H9 (cell line): Measurements from ENCODE around the gene GPR183. TPM values are rescaled to one million over a fixed set of nuclear protein-coding genes. Genes with fewer than 3 reads are reported as not detected.

Experiments used
- DNase-seq: peaks from one replicate; pipeline ENCODE4 v3.0.0-alpha.2; 2017
- H2AFZ ChIP-seq: one replicate; pipeline ENCODE4 v1.6.1; 2013; ENCODE audit warnings: mild to moderate bottlenecking, low read length, control low read depth, moderate library complexity
- H2AK5ac ChIP-seq: 2 replicates; pipeline ENCODE4 v1.6.1; 2013; ENCODE audit warnings: low read length, control low read depth, mixed read lengths; ENCODE audit not compliant: insufficient read length
- H2BK120ac ChIP-seq: one replicate; pipeline ENCODE4 v1.6.1; 2013; ENCODE audit warnings: low read depth, mild to moderate bottlenecking, low read length, control low read depth, inconsistent platforms; ENCODE audit not compliant: poor library complexity, severe bottlenecking
- H2BK12ac ChIP-seq: 2 replicates; pipeline ENCODE4 v1.6.1; 2013; ENCODE audit warnings: low read length, control low read depth, mixed read lengths, low read depth; ENCODE audit not compliant: insufficient read length
- H2BK15ac ChIP-seq: 2 replicates; pipeline ENCODE4 v1.6.1; 2013; ENCODE audit warnings: low read depth, low read length, control low read depth
- H2BK20ac ChIP-seq: one replicate; pipeline ENCODE4 v1.6.1; 2013; ENCODE audit warnings: low read depth, mild to moderate bottlenecking, low read length, control low read depth, inconsistent platforms; ENCODE audit not compliant: poor library complexity, severe bottlenecking
- H2BK5ac ChIP-seq: 2 replicates; pipeline ENCODE4 v1.6.1; 2013; ENCODE audit warnings: low read length, control low read depth, mixed read lengths; ENCODE audit not compliant: insufficient read length
- H3K14ac ChIP-seq: 2 replicates; pipeline ENCODE4 v1.6.1; 2013; ENCODE audit warnings: low read length, control low read depth; ENCODE audit not compliant: insufficient read depth
- H3K18ac ChIP-seq: 2 replicates; pipeline ENCODE4 v1.6.1; 2013; ENCODE audit warnings: low read depth, mild to moderate bottlenecking, mixed read lengths, low read length, control low read depth; ENCODE audit not compliant: insufficient read length
- H3K23ac ChIP-seq: 2 replicates; pipeline ENCODE4 v1.6.1; 2013; ENCODE audit warnings: low read length, control low read depth, mixed read lengths, low read depth; ENCODE audit not compliant: insufficient read length
- H3K23me2 ChIP-seq: 2 replicates; pipeline ENCODE4 v1.6.1; 2013; ENCODE audit warnings: low read depth, mild to moderate bottlenecking, mixed read lengths, low read length, control low read depth; ENCODE audit not compliant: insufficient read length, poor library complexity, severe bottlenecking
- H3K27ac ChIP-seq: 2 replicates; pipeline ENCODE4 v1.5.1; 2013; ENCODE audit warnings: low read length, control low read depth, mixed read lengths, low read depth; ENCODE audit not compliant: insufficient read length
- H3K27me3 ChIP-seq: 2 replicates; pipeline ENCODE4 v1.6.1; 2013; ENCODE audit warnings: low read length, control low read depth, inconsistent platforms; ENCODE audit not compliant: insufficient read depth
- H3K4ac ChIP-seq: 2 replicates; pipeline ENCODE4 v1.6.1; 2013; ENCODE audit warnings: low read depth, mild to moderate bottlenecking, control low read depth, inconsistent platforms, low read length, moderate library complexity
- H3K4me1 ChIP-seq: 2 replicates; pipeline ENCODE4 v1.6.1; 2013; ENCODE audit warnings: low read length, control low read depth, inconsistent platforms; ENCODE audit not compliant: insufficient read depth
- H3K4me2 ChIP-seq: 2 replicates; pipeline ENCODE4 v1.6.1; 2013; ENCODE audit warnings: low read length, control low read depth, mixed read lengths; ENCODE audit not compliant: insufficient read length, insufficient read depth
- H3K56ac ChIP-seq: 2 replicates; pipeline ENCODE4 v1.6.1; 2013; ENCODE audit warnings: low read depth, mild to moderate bottlenecking, mixed read lengths, low read length, control low read depth; ENCODE audit not compliant: insufficient read length
- H3K79me1 ChIP-seq: 2 replicates; pipeline ENCODE4 v1.6.1; 2013; ENCODE audit warnings: low read depth, mild to moderate bottlenecking, moderate library complexity, low read length, control low read depth, inconsistent platforms; ENCODE audit not compliant: insufficient read depth, poor library complexity, severe bottlenecking
- H3K79me2 ChIP-seq: 2 replicates; pipeline ENCODE4 v1.6.1; 2013; ENCODE audit warnings: low read length, control low read depth, inconsistent platforms; ENCODE audit not compliant: insufficient read depth
- H3K9ac ChIP-seq: 2 replicates; pipeline ENCODE4 v1.6.1; 2013; ENCODE audit warnings: low read length, control low read depth, mixed read lengths; ENCODE audit not compliant: insufficient read length; ENCODE audit errors: extremely low read depth
- H3K9me3 ChIP-seq: one replicate; pipeline ENCODE4 v1.6.1; 2013; ENCODE audit warnings: low read depth, low read length, inconsistent platforms; ENCODE audit not compliant: control insufficient read depth
- H3T11ph ChIP-seq: one replicate; pipeline ENCODE4 v1.6.1; 2013; ENCODE audit warnings: mild to moderate bottlenecking, low read length, control low read depth, inconsistent platforms
- H4K20me1 ChIP-seq: one replicate; pipeline ENCODE4 v1.6.1; 2013; ENCODE audit not compliant: control insufficient read depth, insufficient read length, insufficient read depth
- H4K5ac ChIP-seq: 2 replicates; pipeline ENCODE4 v1.6.1; 2013; ENCODE audit warnings: low read depth, mild to moderate bottlenecking, mixed read lengths, low read length, control low read depth; ENCODE audit not compliant: insufficient read length
- H4K8ac ChIP-seq: replicated peaks from 2 replicates; pipeline ENCODE4 v1.6.1; 2013; ENCODE audit warnings: low read length, control low read depth, mixed read lengths, low read depth; ENCODE audit not compliant: insufficient read length
- H4K91ac ChIP-seq: 2 replicates; pipeline ENCODE4 v1.6.1; 2013; ENCODE audit warnings: low read depth, mild to moderate bottlenecking, moderate library complexity, mixed read lengths, low read length, control low read depth; ENCODE audit not compliant: insufficient read length
- H3K27ac Mint-ChIP-seq, 3 experiments: 2 replicates in 2 of 3; 3 replicates in 1 of 3; pipeline ENCODE4 v1.8.0; 2020 to 2021; ENCODE audit warnings: mixed read lengths in 3 of 3, mild to moderate bottlenecking in 1 of 3, moderate library complexity in 1 of 3
- H3K27me3 Mint-ChIP-seq: 2 replicates; pipeline ENCODE4 v1.8.0; 2021; ENCODE audit warnings: low read depth, mild to moderate bottlenecking, moderate library complexity, mixed read lengths
- H3K36me3 Mint-ChIP-seq, 3 experiments: 2 replicates in 2 of 3; 3 replicates in 1 of 3; pipeline ENCODE4 v1.8.0; 2020 to 2021; ENCODE audit warnings: low read depth in 3 of 3, mixed read lengths in 3 of 3; ENCODE audit not compliant: insufficient read depth in 1 of 3
- H3K4me1 Mint-ChIP-seq, 2 experiments: 2 replicates each; pipeline ENCODE4 v1.8.0; 2020; ENCODE audit warnings: mixed read lengths in 2 of 2
- H3K4me3 Mint-ChIP-seq, 2 experiments: 2 replicates in 1 of 2; 3 replicates in 1 of 2; pipeline ENCODE4 v1.8.0; 2020 to 2021; ENCODE audit warnings: mild to moderate bottlenecking in 2 of 2, mixed read lengths in 2 of 2, moderate library complexity in 1 of 2
- H3K9me3 Mint-ChIP-seq, 2 experiments: 2 replicates in 1 of 2; 3 replicates in 1 of 2; pipeline ENCODE4 v1.8.0; 2020; ENCODE audit warnings: mild to moderate bottlenecking in 2 of 2, mixed read lengths in 2 of 2, moderate library complexity in 1 of 2
- WGBS: extraction: QIAGEN DNeasy Blood & Tissue Kit; methylation state at CpG from one replicate; pipeline ENCODE4 v1.1.7; 2013; ENCODE audit warnings: missing lambda C conversion rate, low lambda C conversion rate, mixed read lengths; ENCODE audit not compliant: insufficient read length; ENCODE audit errors: extremely low coverage; 5-methylcytosine and 5-hydroxymethylcytosine counted together
- total RNA-seq: library from RNA; stranded (reverse); gene quantifications from 2 replicates; pipeline ENCODE4 v1.2.1, GENCODE V29; 2021
- TF ChIP-seq, protein P1 (sequence below): fragments of 200-600 bp; sonication (generic); conservative IDR thresholded peaks from 3 replicates; pipeline ENCODE4 v1.8.0; 2021; ENCODE audit warnings: antibody characterized with exemption, mild to moderate bottlenecking

GPR183 gene
- total RNA-seq, 1 experiment from 2014 or later = not detected

- no peak overlapping the region for H2BK20ac ChIP-seq
- TF ChIP-seq, protein P1, sequence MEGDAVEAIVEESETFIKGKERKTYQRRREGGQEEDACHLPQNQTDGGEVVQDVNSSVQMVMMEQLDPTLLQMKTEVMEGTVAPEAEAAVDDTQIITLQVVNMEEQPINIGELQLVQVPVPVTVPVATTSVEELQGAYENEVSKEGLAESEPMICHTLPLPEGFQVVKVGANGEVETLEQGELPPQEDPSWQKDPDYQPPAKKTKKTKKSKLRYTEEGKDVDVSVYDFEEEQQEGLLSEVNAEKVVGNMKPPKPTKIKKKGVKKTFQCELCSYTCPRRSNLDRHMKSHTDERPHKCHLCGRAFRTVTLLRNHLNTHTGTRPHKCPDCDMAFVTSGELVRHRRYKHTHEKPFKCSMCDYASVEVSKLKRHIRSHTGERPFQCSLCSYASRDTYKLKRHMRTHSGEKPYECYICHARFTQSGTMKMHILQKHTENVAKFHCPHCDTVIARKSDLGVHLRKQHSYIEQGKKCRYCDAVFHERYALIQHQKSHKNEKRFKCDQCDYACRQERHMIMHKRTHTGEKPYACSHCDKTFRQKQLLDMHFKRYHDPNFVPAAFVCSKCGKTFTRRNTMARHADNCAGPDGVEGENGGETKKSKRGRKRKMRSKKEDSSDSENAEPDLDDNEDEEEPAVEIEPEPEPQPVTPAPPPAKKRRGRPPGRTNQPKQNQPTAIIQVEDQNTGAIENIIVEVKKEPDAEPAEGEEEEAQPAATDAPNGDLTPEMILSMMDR = no peak
- no peak overlapping the region for H3K4me3 Mint-ChIP-seq
- WGBS = no CpG with 5 or more reads among the region's 1 CpG
- H4K5ac ChIP-seq = no peak overlapping the region
- H3K79me2 ChIP-seq = no peaks in the 10 kb centered on the region
- no peak overlapping the region for H3K18ac ChIP-seq
- H2BK5ac ChIP-seq = no peak overlapping the region
- H3K4ac ChIP-seq = no peak overlapping the region
- no peaks in the 10 kb centered on the region for H3K9me3 Mint-ChIP-seq
- no peak overlapping the region for H3K56ac ChIP-seq
- no peak overlapping the region for H3K14ac ChIP-seq
- no peaks in the 10 kb centered on the region for H4K20me1 ChIP-seq
- no peak overlapping the region for H3K9ac ChIP-seq
- no peaks in the 10 kb centered on the region for H3K27me3 ChIP-seq
- no peaks in the 10 kb centered on the region for H3K4me1 ChIP-seq
- H3K4me1 Mint-ChIP-seq = peaks cover 3 to 7% of the 10 kb centered on the region in 2 experiments; a peak in 1 of 4 replicates
- H3K4me2 ChIP-seq = no peak overlapping the region
- no peak overlapping the region for H2AK5ac ChIP-seq
- H2BK15ac ChIP-seq = no peak overlapping the region
- no peak overlapping the region for H3T11ph ChIP-seq
- H4K8ac ChIP-seq = no peak overlapping the region
- peaks cover 0 to 2% (median 2%) of the 10 kb centered on the region in 3 experiments; a peak in 3 of 7 replicates for H3K36me3 Mint-ChIP-seq
- H3K27me3 Mint-ChIP-seq = no peaks in the 10 kb centered on the region; the same call in 1 of the 2 replicates
- no peak overlapping the region for H3K27ac ChIP-seq
- no peaks in the 10 kb centered on the region for H3K23me2 ChIP-seq
- H3K23ac ChIP-seq = no peak overlapping the region
- no peak overlapping the region for H2BK12ac ChIP-seq
- H3K79me1 ChIP-seq = no peaks in the 10 kb centered on the region
- DNase-seq = no peak
- H3K9me3 ChIP-seq = no peaks in the 10 kb centered on the region
- no peak overlapping the region for H2BK120ac ChIP-seq
- no peak overlapping the region for H4K91ac ChIP-seq
- peak overlapping the region in 1 of 3 experiments; percentile 24; a peak in 1 of 7 replicates for H3K27ac Mint-ChIP-seq
- no peak overlapping the region for H2AFZ ChIP-seq
These were observed 46.1 kb downstream of the GPR183 start for GRCh38 chr13:99261059-99261458.
